Measurements from ENCODE around the gene COL19A1.

DNA sequence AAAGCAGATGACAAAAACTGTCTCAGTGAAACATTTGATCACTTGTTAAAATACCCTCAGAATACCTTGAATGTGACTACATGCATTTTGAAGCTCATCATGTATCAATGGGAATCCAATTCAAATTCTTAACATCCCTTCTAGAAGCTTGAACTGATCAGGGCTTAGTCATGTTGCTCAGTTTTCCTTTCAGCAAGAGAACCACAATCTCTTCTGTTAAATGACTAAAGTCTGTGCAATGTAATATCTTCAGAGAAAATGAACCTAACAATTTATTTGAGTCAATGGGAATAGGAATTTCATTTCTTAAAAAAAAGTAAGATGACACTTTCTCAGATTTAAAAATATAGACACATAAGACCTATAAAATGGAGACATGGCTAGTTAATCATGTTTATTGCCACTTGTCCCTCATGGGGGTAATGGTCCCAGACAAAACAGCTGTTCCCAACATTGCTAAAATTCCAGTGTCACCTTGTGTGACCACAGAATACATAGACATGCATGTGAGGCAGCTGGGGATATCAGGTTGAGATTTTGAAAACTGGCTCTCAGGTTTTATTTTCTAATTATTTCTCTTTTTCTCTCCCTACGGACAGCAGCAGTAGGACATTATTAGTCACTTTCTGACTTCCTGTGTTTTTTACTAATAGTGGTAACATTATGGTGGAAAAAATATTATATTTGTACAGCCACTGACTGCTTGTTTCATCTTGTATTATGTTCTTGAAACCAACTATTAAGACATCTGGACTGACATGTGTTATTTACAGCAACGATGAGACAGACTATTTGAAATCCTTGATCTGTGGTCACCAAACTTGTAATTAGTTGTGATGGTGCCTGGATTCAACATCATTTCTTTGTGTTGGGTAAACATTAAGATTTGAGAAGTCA, 244.0 kb downstream of the COL19A1 start:
- TF ChIP-seq POLR2AphosphoS5 (IDR thresholded peaks at IDR 0.05; ENCODE audit: low read depth, low read length) (no peak), EZH2phosphoT487 (IDR thresholded peaks at IDR 0.05; ENCODE audit: borderline replicate concordance, low read depth) (no peak)
- TF ChIP-seq, protein P1, sequence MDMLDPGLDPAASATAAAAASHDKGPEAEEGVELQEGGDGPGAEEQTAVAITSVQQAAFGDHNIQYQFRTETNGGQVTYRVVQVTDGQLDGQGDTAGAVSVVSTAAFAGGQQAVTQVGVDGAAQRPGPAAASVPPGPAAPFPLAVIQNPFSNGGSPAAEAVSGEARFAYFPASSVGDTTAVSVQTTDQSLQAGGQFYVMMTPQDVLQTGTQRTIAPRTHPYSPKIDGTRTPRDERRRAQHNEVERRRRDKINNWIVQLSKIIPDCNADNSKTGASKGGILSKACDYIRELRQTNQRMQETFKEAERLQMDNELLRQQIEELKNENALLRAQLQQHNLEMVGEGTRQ (IDR thresholded peaks at IDR 0.05; ENCODE audit: borderline replicate concordance, low read depth, low read length), result no peak

All from SK-N-SH (cell line).